CD14-positive monocyte (primary cell): ENCODE data around the gene KIF1B. TPM values are rescaled to one million over a fixed set of nuclear protein-coding genes. Genes with fewer than 3 reads are reported as not detected.

ENCODE experiments used
- DNase-seq, 3 donors: peaks; one replicate each; pipeline ENCODE4 v3.0.0-alpha.2; 2011 to 2022
- H2AFZ ChIP-seq: 2 replicates; pipeline ENCODE4 v1.6.0; 2012; ENCODE audit warnings: mild to moderate bottlenecking, low read depth, low read length, inconsistent platforms; ENCODE audit not compliant: insufficient read depth, poor library complexity, severe bottlenecking
- H3K27ac ChIP-seq, 2 donors: 1 replicate in 1 of 2; 2 replicates in 1 of 2; pipeline ENCODE4 v1.5.1; 2012 to 2013; ENCODE audit warnings: low read length in 2 of 2, control low read depth in 1 of 2, inconsistent platforms in 1 of 2, low read depth in 1 of 2, mild to moderate bottlenecking in 1 of 2
- H3K27me3 ChIP-seq, 2 donors: one replicate each; pipeline versions ENCODE4 v1.6.0 to v1.6.1; 2011 to 2013; ENCODE audit warnings: low read length in 2 of 2; ENCODE audit not compliant: control insufficient read depth in 2 of 2, insufficient read depth in 2 of 2
- H3K36me3 ChIP-seq, 2 donors: replicated peaks in 1 of 2; 1 replicate in 1 of 2; 2 replicates in 1 of 2; pipeline versions ENCODE4 v1.5.1 to v1.6.1; 2012 to 2013; ENCODE audit warnings: low read length in 2 of 2, control low read depth in 1 of 2, inconsistent platforms in 1 of 2, mild to moderate bottlenecking in 1 of 2; ENCODE audit not compliant: insufficient read depth in 2 of 2, control insufficient read depth in 1 of 2
- H3K4me1 ChIP-seq, 2 donors: 1 replicate in 1 of 2; 2 replicates in 1 of 2; pipeline versions ENCODE4 v1.5.1 to v1.6.1; 2012 to 2013; ENCODE audit warnings: low read length in 2 of 2, control low read depth in 1 of 2, inconsistent platforms in 1 of 2, mild to moderate bottlenecking in 1 of 2, moderate library complexity in 1 of 2; ENCODE audit not compliant: insufficient read depth in 2 of 2, control insufficient read depth in 1 of 2
- H3K4me2 ChIP-seq: replicated peaks from 2 replicates; pipeline ENCODE3; 2012; ENCODE audit warnings: low read length, moderate library complexity, mild to moderate bottlenecking; ENCODE audit not compliant: poor library complexity, severe bottlenecking; ENCODE audit errors: extremely low read depth
- H3K4me3 ChIP-seq, 3 experiments: fragments of 200-600 bp in 1 of 3; sonication (generic) in 1 of 3; replicated peaks in 1 of 3; 1 replicate in 2 of 3; 2 replicates in 1 of 3; pipeline ENCODE4 v1.5.1; 2011 to 2013; ENCODE audit warnings: low read length in 3 of 3, mild to moderate bottlenecking in 3 of 3, control low read depth in 2 of 3, low read depth in 2 of 3, inconsistent platforms in 1 of 3, moderate library complexity in 1 of 3
- H3K79me2 ChIP-seq: 2 replicates; pipeline ENCODE4 v1.6.0; 2012; ENCODE audit warnings: mild to moderate bottlenecking, control low read depth, inconsistent platforms, low read length, moderate library complexity; ENCODE audit not compliant: insufficient read depth
- H3K9ac ChIP-seq: 2 replicates; pipeline ENCODE4 v1.6.0; 2017; ENCODE audit warnings: low read length, mild to moderate bottlenecking; ENCODE audit not compliant: insufficient read depth, poor library complexity, severe bottlenecking
- H3K9me3 ChIP-seq, 2 donors: replicated peaks in 1 of 2; 1 replicate in 1 of 2; 2 replicates in 1 of 2; pipeline versions ENCODE4 v1.5.1 to v1.6.1; 2012 to 2013; ENCODE audit warnings: low read length in 2 of 2, control low read depth in 1 of 2; ENCODE audit not compliant: control insufficient read depth in 1 of 2, insufficient read depth in 1 of 2
- H4K20me1 ChIP-seq: 2 replicates; pipeline ENCODE4 v1.6.0; 2012; ENCODE audit warnings: mild to moderate bottlenecking, low read length, control low read depth, moderate library complexity; ENCODE audit not compliant: insufficient read depth
- H3K27ac Mint-ChIP-seq, 7 donors: one replicate each; pipeline ENCODE4 v1.8.0; 2020; ENCODE audit warnings: mild to moderate bottlenecking in 7 of 7, mixed read lengths in 7 of 7, moderate library complexity in 6 of 7, inconsistent platforms in 2 of 7
- H3K27me3 Mint-ChIP-seq, 3 donors: one replicate each; pipeline ENCODE4 v1.8.0; 2021 to 2022; ENCODE audit warnings: low read depth in 3 of 3, mild to moderate bottlenecking in 3 of 3, mixed read lengths in 3 of 3, moderate library complexity in 3 of 3, inconsistent platforms in 1 of 3
- H3K36me3 Mint-ChIP-seq, 2 donors: one replicate each; pipeline ENCODE4 v1.8.0; 2020; ENCODE audit warnings: mixed read lengths in 2 of 2, inconsistent platforms in 1 of 2, mild to moderate bottlenecking in 1 of 2
- H3K4me1 Mint-ChIP-seq: one replicate; pipeline ENCODE4 v1.8.0; 2020; ENCODE audit warnings: mild to moderate bottlenecking, mixed read lengths
- H3K4me3 Mint-ChIP-seq, 2 donors: one replicate each; pipeline ENCODE4 v1.8.0; 2020; ENCODE audit warnings: mild to moderate bottlenecking in 2 of 2, mixed read lengths in 2 of 2, moderate library complexity in 1 of 2
- H3K9me3 Mint-ChIP-seq, 7 donors: one replicate each; pipeline ENCODE4 v1.8.0; 2020 to 2022; ENCODE audit warnings: mixed read lengths in 7 of 7, mild to moderate bottlenecking in 6 of 7, moderate library complexity in 6 of 7, inconsistent platforms in 2 of 7
- WGBS: methylation state at CpG from one replicate; pipeline ENCODE4 v1.1.5; 2013; ENCODE audit warnings: missing lambda C conversion rate; ENCODE audit not compliant: insufficient coverage; 5-methylcytosine and 5-hydroxymethylcytosine counted together
- intact Hi-C, 2 donors: fragments of 100-400 bp; cut with micrococcal nuclease; formaldehyde crosslinking; loops; one replicate each; pipeline versions ENCODE4 v1.15.0 to v1.15.1; 2023
- polyA plus RNA-seq, 3 donors: library from polyadenylated mRNA; depleted of rRNA in 1 of 3; unstranded in 2 of 3; stranded (reverse) in 1 of 3; fragments of 300-500 nt in 2 of 3; fragments of >200 nt in 1 of 3; fragmentation: Illumina TruSeq in 2 of 3; gene quantifications; 1 replicate in 2 of 3; 2 replicates in 1 of 3; pipeline ENCODE4 v1.2.3, GENCODE V29; 2012 to 2021
- TF ChIP-seq, protein P1 (sequence below): fragments of 200-600 bp; IDR thresholded peaks from one replicate; pipeline ENCODE4 v1.8.0; 2022; ENCODE audit warnings: antibody characterized with exemption, mild to moderate bottlenecking

KIF1B gene
- polyA plus RNA-seq, 3 donors: 3.0 to 7.0 (median 3.3) TPM

GRCh38 chr1:10353282-10353681 lies 142.9 kb downstream of the KIF1B start:
- H3K36me3 Mint-ChIP-seq: peaks cover 51 to 58% of the 10 kb centered on the region in 2 donors

GRCh38 chr1:10353693-10354092 lies 143.3 kb downstream of the KIF1B start:
- intact Hi-C loops: no loop called here
- Histone ChIP-seq H3K27ac (no peak overlapping the region), H3K36me3 (peaks cover 29 to 69% of the 10 kb centered on the region in 2 donors), H3K4me3 (no peak overlapping the region), H4K20me1 (no peaks in the 10 kb centered on the region), H3K4me1 (no peaks in the 10 kb centered on the region), H3K4me2 (no peak overlapping the region), H2AFZ (no peak overlapping the region), H3K79me2 (no peaks in the 10 kb centered on the region), H3K9ac (no peak overlapping the region), H3K27me3 (no peaks in the 10 kb centered on the region), H3K9me3 (no peaks in the 10 kb centered on the region)
- DNase-seq: no peak
- peak overlapping the region in 1 of 7 donors; percentile 37 for H3K27ac Mint-ChIP-seq
- H3K4me1 Mint-ChIP-seq: no peaks in the 10 kb centered on the region
- TF ChIP-seq, protein P1, sequence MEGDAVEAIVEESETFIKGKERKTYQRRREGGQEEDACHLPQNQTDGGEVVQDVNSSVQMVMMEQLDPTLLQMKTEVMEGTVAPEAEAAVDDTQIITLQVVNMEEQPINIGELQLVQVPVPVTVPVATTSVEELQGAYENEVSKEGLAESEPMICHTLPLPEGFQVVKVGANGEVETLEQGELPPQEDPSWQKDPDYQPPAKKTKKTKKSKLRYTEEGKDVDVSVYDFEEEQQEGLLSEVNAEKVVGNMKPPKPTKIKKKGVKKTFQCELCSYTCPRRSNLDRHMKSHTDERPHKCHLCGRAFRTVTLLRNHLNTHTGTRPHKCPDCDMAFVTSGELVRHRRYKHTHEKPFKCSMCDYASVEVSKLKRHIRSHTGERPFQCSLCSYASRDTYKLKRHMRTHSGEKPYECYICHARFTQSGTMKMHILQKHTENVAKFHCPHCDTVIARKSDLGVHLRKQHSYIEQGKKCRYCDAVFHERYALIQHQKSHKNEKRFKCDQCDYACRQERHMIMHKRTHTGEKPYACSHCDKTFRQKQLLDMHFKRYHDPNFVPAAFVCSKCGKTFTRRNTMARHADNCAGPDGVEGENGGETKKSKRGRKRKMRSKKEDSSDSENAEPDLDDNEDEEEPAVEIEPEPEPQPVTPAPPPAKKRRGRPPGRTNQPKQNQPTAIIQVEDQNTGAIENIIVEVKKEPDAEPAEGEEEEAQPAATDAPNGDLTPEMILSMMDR: no peak
- peaks cover 0 to 3% (median 0%) of the 10 kb centered on the region in 3 donors for H3K27me3 Mint-ChIP-seq
- WGBS: 100% methylated on average over 2 of the region's 2 CpGs
- H3K36me3 Mint-ChIP-seq: peaks cover 47 to 54% of the 10 kb centered on the region in 2 donors
- no peaks in the 10 kb centered on the region for H3K9me3 Mint-ChIP-seq
- H3K4me3 Mint-ChIP-seq: no peak overlapping the region

More at GRCh38 chr1:10353282-10353681, 142.9 kb downstream of the KIF1B start:
- DNase-seq: no peak
- WGBS: 96% methylated on average over 4 of the region's 4 CpGs
- Histone ChIP-seq H3K79me2 (no peaks in the 10 kb centered on the region), H3K27me3 (no peaks in the 10 kb centered on the region), H3K4me3 (no peak overlapping the region), H3K9ac (no peak overlapping the region), H3K4me1 (no peaks in the 10 kb centered on the region), H2AFZ (no peak overlapping the region), H3K27ac (no peak overlapping the region), H3K36me3 (peaks cover 33 to 69% of the 10 kb centered on the region in 2 donors), H4K20me1 (no peaks in the 10 kb centered on the region), H3K4me2 (no peak overlapping the region), H3K9me3 (no peaks in the 10 kb centered on the region)
- peaks cover 0 to 3% (median 0%) of the 10 kb centered on the region in 3 donors for H3K27me3 Mint-ChIP-seq
- H3K4me3 Mint-ChIP-seq: no peak overlapping the region
- peak overlapping the region in 1 of 7 donors; percentile 37 for H3K27ac Mint-ChIP-seq
- no peaks in the 10 kb centered on the region for H3K9me3 Mint-ChIP-seq
- no peaks in the 10 kb centered on the region for H3K4me1 Mint-ChIP-seq
- TF ChIP-seq, protein P1: no peak
- intact Hi-C loops: no loop called here
